Mucosa of descending colon (tissue), 3 donors: Measurements from ENCODE around the gene RNF115. TPM values are rescaled to one million over a fixed set of nuclear protein-coding genes. Genes with fewer than 3 reads are reported as not detected.
"Not testable (repeated sequence)": the region's sequence is repeated elsewhere in the genome, so short reads cannot be mapped to it uniquely, and the experiment has no call there.

Source experiments
- ATAC-seq: fragments of 200-7000 bp; cut with Tn5 transposase; one replicate; pipeline ENCODE4 v1.9.1; 2020; ENCODE audit warnings: mild to moderate bottlenecking, moderate library complexity
- DNase-seq, 3 donors: peaks; one replicate each; pipeline ENCODE4 v3.0.0-alpha.2; 2020
- H3K36me3 ChIP-seq: fragments of 200-600 bp; one replicate; pipeline ENCODE4 v1.8.0; 2021; ENCODE audit warnings: low read depth, mild to moderate bottlenecking
- H3K4me1 ChIP-seq: fragments of 200-600 bp; one replicate; pipeline ENCODE4 v1.8.0; 2021; ENCODE audit warnings: low read depth, mild to moderate bottlenecking
- H3K4me3 ChIP-seq: fragments of 200-600 bp; one replicate; pipeline ENCODE4 v1.8.0; 2021; ENCODE audit warnings: mild to moderate bottlenecking
- H3K9me3 ChIP-seq: fragments of 200-600 bp; one replicate; pipeline ENCODE4 v1.8.0; 2021; ENCODE audit warnings: mild to moderate bottlenecking
- CTCF ChIP-seq: fragments of 200-600 bp; IDR thresholded peaks from one replicate; pipeline ENCODE4 v1.8.0; 2022; ENCODE audit warnings: antibody characterized with exemption, mild to moderate bottlenecking
- intact Hi-C, 2 donors: fragments of 100-400 bp; cut with DNase I in 1 of 2; cut with micrococcal nuclease in 1 of 2; formaldehyde crosslinking; loops; one replicate each; pipeline versions ENCODE4 v1.11.0 to v1.11.1; 2022; cut with DNase I, micrococcal nuclease
- total RNA-seq, 3 donors: library from RNA; stranded (reverse); fragmentation: NEBNext Ultra II Directional in 2 of 3; extraction: Animal tissue kit (Norgen Biotek cat#: 25700) in 2 of 3; gene quantifications; one replicate each; pipeline versions ENCODE4 v1.2.1 to v1.2.4, GENCODE V29; 2021 to 2023
- donor health status: DM: no; HTN: no; CAD: no; lungs with moderate emphysema.
- donor health status: DM: no; HTN: no; CAD: no.
- donor health status: DM: no; HTN: yes; CAD: no.

RNF115 gene
- total RNA-seq, 3 donors from 2014 or later, result 8.3 to 13.6 (median 8.8) TPM

DNA sequence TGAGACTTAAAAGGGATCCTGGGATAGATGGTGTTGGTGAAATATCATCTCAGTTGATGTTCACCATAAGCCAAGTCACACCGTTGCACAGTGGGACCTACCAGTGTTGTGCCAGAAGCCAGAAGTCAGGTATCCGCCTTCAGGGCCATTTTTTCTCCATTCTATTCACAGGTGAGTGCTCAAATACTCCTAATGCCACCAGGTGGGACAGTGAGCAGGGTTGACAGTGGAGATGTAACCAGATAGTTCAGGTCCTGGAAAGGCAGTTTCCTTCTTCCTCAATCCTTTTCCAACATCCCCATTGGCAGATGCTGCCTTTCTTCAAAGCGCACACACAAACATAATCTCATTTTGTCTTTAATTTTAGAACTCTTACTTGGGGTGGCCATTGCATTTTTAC lies 93.0 kb downstream of the RNF115 start:
- ATAC-seq, result no peak

GRCh38 chr1:145730467-145730866 lies 93.4 kb downstream of the RNF115 start:
- H3K4me3 ChIP-seq, result no peak overlapping the region
- no peak for TF ChIP-seq CTCF
- H3K9me3 ChIP-seq, result no peaks in the 10 kb centered on the region
- H3K36me3 ChIP-seq, result no peaks in the 10 kb centered on the region
- no peak for DNase-seq
- intact Hi-C loops, result no loop called here
- no peaks in the 10 kb centered on the region for H3K4me1 ChIP-seq
- ATAC-seq, result no peak

More for the DNA sequence above, 93.0 kb downstream of the RNF115 start:
- H3K36me3 ChIP-seq, result no peaks in the 10 kb centered on the region
- H3K9me3 ChIP-seq, result no peaks in the 10 kb centered on the region
- DNase-seq, result no peak
- no peak for TF ChIP-seq CTCF
- intact Hi-C loops, result no loop called here
- H3K4me3 ChIP-seq, result no peak overlapping the region
- H3K4me1 ChIP-seq, result no peaks in the 10 kb centered on the region

- H3K4me1 ChIP-seq, result no peaks in the 10 kb centered on the region
- no peak overlapping the region for H3K4me3 ChIP-seq
- TF ChIP-seq CTCF, result no peak
- H3K36me3 ChIP-seq, result no peaks in the 10 kb centered on the region
- intact Hi-C loops, result no loop called here
- ATAC-seq (peak; percentile 44), DNase-seq (no peak)
- H3K9me3 ChIP-seq, result no peaks in the 10 kb centered on the region
Measured at GRCh38 chr1:145729666-145730436, 94.0 kb downstream of the RNF115 start.

DNA sequence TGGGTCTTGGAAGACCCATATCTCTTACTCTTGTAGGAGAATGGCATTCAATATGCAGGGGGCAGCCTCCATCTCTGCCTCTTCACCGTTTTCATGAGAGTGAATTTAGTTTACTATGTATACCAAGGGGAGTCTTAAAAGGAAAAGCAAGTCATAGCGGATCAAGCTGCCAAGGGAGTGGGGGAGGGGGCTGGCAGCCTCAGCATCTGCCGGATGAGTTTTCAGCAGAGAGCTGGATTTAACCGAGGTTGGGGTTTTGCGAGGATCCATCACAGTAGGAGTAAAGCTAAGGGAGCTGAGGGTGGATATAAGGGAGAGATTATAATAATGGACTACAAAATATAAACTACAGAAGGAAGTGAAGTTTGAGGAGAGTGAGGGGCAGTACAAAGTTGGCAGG lies 94.7 kb downstream of the RNF115 start:
- Histone ChIP-seq H3K4me3 (no peak overlapping the region), H3K4me1 (no peaks in the 10 kb centered on the region), H3K36me3 (no peaks in the 10 kb centered on the region), H3K9me3 (no peaks in the 10 kb centered on the region)
- DNase-seq (no peak), ATAC-seq (no peak)
- intact Hi-C loops, result no loop called here
- no peak for TF ChIP-seq CTCF

DNA sequence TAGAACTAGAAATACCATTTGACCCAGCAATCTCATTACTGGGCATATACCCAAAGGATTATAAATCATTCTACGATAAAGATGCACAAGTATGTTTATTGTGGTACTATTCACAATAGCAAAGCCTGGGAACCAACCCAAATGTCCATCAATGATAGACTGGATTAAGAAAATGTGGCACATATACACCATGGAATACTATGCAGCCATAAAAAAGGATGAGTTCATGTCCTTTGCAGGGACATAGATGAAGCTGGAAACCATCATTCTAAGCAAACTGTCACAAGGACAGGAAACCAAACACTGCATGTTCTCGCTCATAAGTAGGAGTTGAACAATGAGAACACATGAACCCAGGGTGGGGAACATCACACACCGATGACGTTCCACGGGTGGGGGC lies 97.7 kb downstream of the RNF115 start:
- intact Hi-C loops, H3K36me3 ChIP-seq, ATAC-seq, DNase-seq, H3K4me3 ChIP-seq, H3K9me3 ChIP-seq, H3K4me1 ChIP-seq: not testable (repeated sequence)

- DNase-seq (peak; percentile 70 to 77 (median 70)), ATAC-seq (peak; percentile 94)
- Histone ChIP-seq H3K4me3 (no peak overlapping the region), H3K36me3 (no peaks in the 10 kb centered on the region), H3K4me1 (no peaks in the 10 kb centered on the region), H3K9me3 (no peaks in the 10 kb centered on the region)
- intact Hi-C loops, result no loop called here
- peak; percentile 91 for TF ChIP-seq CTCF
Measured at GRCh38 chr1:145720878-145721671, 102.8 kb downstream of the RNF115 start.
